Keratinocyte (primary cell): ENCODE data around the gene NF1. TPM values are rescaled to one million over a fixed set of nuclear protein-coding genes. Genes with fewer than 3 reads are reported as not detected.

Source experiments
- DNase-seq: peaks from one replicate; pipeline ENCODE4 v3.0.0-alpha.2; 2011; ENCODE audit warnings: low read depth, missing footprints, low spot score
- FAIRE-seq: peaks from 2 replicates; lab custom pipeline; 2011; peaks lifted over from hg19 to GRCh38; lab: Jason Lieb, UNC
- H2AFZ ChIP-seq: 2 replicates; pipeline ENCODE4 v1.6.0; 2012; ENCODE audit warnings: low read length, control low read depth, inconsistent platforms; ENCODE audit not compliant: control insufficient read depth
- H3K27ac ChIP-seq: 2 replicates; pipeline ENCODE4 v1.5.1; 2011; ENCODE audit warnings: low read length; ENCODE audit not compliant: control insufficient read depth, insufficient read depth
- H3K27me3 ChIP-seq: 3 replicates; pipeline ENCODE4 v1.6.0; 2011; ENCODE audit warnings: low read length; ENCODE audit not compliant: control insufficient read depth, insufficient read depth; ENCODE audit errors: extremely low read depth
- H3K36me3 ChIP-seq, 2 experiments: 2 replicates in 1 of 2; 3 replicates in 1 of 2; pipeline ENCODE4 v1.5.1; 2011; ENCODE audit warnings: low read length in 2 of 2, mild to moderate bottlenecking in 1 of 2; ENCODE audit not compliant: control insufficient read depth in 2 of 2, insufficient read depth in 2 of 2; ENCODE audit errors: extremely low read depth in 1 of 2
- H3K4me1 ChIP-seq: 3 replicates; pipeline ENCODE4 v1.5.1; 2011; ENCODE audit warnings: low read length; ENCODE audit not compliant: control insufficient read depth, insufficient read depth; ENCODE audit errors: extremely low read depth
- H3K4me2 ChIP-seq: 3 replicates; pipeline ENCODE4 v1.6.0; 2011; ENCODE audit warnings: low read depth, low read length; ENCODE audit not compliant: control insufficient read depth, insufficient read depth; ENCODE audit errors: extremely low read depth
- H3K4me3 ChIP-seq, 3 experiments: fragments of 200-600 bp in 1 of 3; sonication (generic) in 1 of 3; 2 replicates in 2 of 3; 3 replicates in 1 of 3; pipeline ENCODE4 v1.5.1; 2011 to 2016; ENCODE audit warnings: low read length in 3 of 3, mild to moderate bottlenecking in 3 of 3, control low read depth in 2 of 3, inconsistent platforms in 1 of 3, low read depth in 1 of 3, mixed read lengths in 1 of 3, mixed run types in 1 of 3, moderate library complexity in 1 of 3; ENCODE audit not compliant: control insufficient read depth in 2 of 3, insufficient read depth in 2 of 3; ENCODE audit errors: extremely low read depth in 1 of 3
- H3K79me2 ChIP-seq: 2 replicates; pipeline ENCODE4 v1.6.0; 2012; ENCODE audit warnings: low read length; ENCODE audit not compliant: control insufficient read depth, insufficient read depth
- H3K9ac ChIP-seq: 3 replicates; pipeline ENCODE4 v1.6.0; 2011; ENCODE audit warnings: low read length; ENCODE audit not compliant: control insufficient read depth, insufficient read depth; ENCODE audit errors: extremely low read depth
- H3K9me1 ChIP-seq: 3 replicates; pipeline ENCODE4 v1.6.0; 2011; ENCODE audit warnings: low read length; ENCODE audit not compliant: control insufficient read depth, insufficient read depth; ENCODE audit errors: extremely low read depth
- H3K9me3 ChIP-seq: 2 replicates; pipeline ENCODE4 v1.5.1; 2012; ENCODE audit warnings: low read depth, low read length; ENCODE audit not compliant: control insufficient read depth
- H4K20me1 ChIP-seq: 3 replicates; pipeline ENCODE4 v1.6.0; 2011; ENCODE audit warnings: low read length; ENCODE audit not compliant: control insufficient read depth, insufficient read depth; ENCODE audit errors: extremely low read depth
- CTCF ChIP-seq, 3 experiments: IDR thresholded peaks in 1 of 3; conservative IDR thresholded peaks in 1 of 3; optimal IDR thresholded peaks in 1 of 3; 2 replicates in 2 of 3; 3 replicates in 1 of 3; pipeline versions ENCODE3 to v1.5.1; 2011; ENCODE audit warnings: low read length in 3 of 3, mild to moderate bottlenecking in 3 of 3, moderate library complexity in 2 of 3, control low read depth in 1 of 3, inconsistent platforms in 1 of 3; ENCODE audit not compliant: insufficient read depth in 2 of 3; ENCODE audit errors: extremely low read depth in 1 of 3
- EZH2 ChIP-seq: IDR thresholded peaks from one replicate; pipeline ENCODE4 v1.6.1; 2012; ENCODE audit warnings: inconsistent platforms, mild to moderate bottlenecking, low read length, moderate library complexity
- dilution Hi-C: fragments of 300-500 bp; cut with MboI; formaldehyde crosslinking; loops from one replicate; pipeline ENCODE4 v1.7.0; 2020; ENCODE audit warnings: low sequenced_read_pairs; ENCODE audit not compliant: extremely low pct_ligation_motif_present
- polyA plus RNA-seq, 5 experiments: library from polyadenylated mRNA; depleted of rRNA in 3 of 5; stranded (reverse) in 3 of 5; stranded (forward) in 1 of 5; unstranded in 1 of 5; fragments of >200 nt; gene quantifications; 1 replicate in 1 of 5; 2 replicates in 3 of 5; 3 replicates in 1 of 5; pipeline versions ENCODE4 v1.2.1 to v1.2.3, GENCODE V29; 2011 to 2012; ENCODE audit warnings: missing spikeins in 2 of 5, low read depth in 1 of 5, low replicate concordance in 1 of 5

The NF1 gene
- polyA plus RNA-seq, 1 donor (not counting 4 experiments of a cell fraction or from before 2014, with no cell fraction given): 26.7 TPM

- Histone ChIP-seq H3K36me3 (no peaks in the 10 kb centered on the region), H3K4me1 (no peaks in the 10 kb centered on the region), H3K9me1 (no peaks in the 10 kb centered on the region), H3K9me3 (no peaks in the 10 kb centered on the region), H3K27me3 (peaks cover 35% of the 10 kb centered on the region), H2AFZ (no peak overlapping the region), H3K79me2 (no peaks in the 10 kb centered on the region), H3K4me2 (no peak overlapping the region), H4K20me1 (no peaks in the 10 kb centered on the region), H3K9ac (no peak overlapping the region), H3K27ac (no peak overlapping the region), H3K4me3 (no peak overlapping the region)
- TF ChIP-seq EZH2 (no peak), CTCF (optimal IDR thresholded peaks at IDR 0.05 in 1 of 3, IDR thresholded peaks at IDR 0.05 in 1 of 3, conservative IDR thresholded peaks at IDR 0.05 in 1 of 3; ENCODE audit: extremely low read depth in 1 of 3, insufficient read depth in 2 of 3, low read length in 3 of 3) (no peak)
- no peak for FAIRE-seq
- DNase-seq: no peak
- dilution Hi-C loops: no loop called here
Observed at GRCh38 chr17:31388351-31388750, 293.6 kb downstream of the NF1 start.

- Histone ChIP-seq H3K36me3 (no peaks in the 10 kb centered on the region), H4K20me1 (no peaks in the 10 kb centered on the region), H3K4me1 (no peaks in the 10 kb centered on the region), H3K4me2 (no peak overlapping the region), H3K79me2 (no peaks in the 10 kb centered on the region), H2AFZ (no peak overlapping the region), H3K27ac (no peak overlapping the region), H3K27me3 (peaks cover 39% of the 10 kb centered on the region), H3K9ac (no peak overlapping the region), H3K9me3 (no peaks in the 10 kb centered on the region), H3K4me3 (no peak overlapping the region), H3K9me1 (no peaks in the 10 kb centered on the region)
- dilution Hi-C loops: no loop called here
- TF ChIP-seq EZH2 (no peak), CTCF (optimal IDR thresholded peaks at IDR 0.05 in 1 of 3, IDR thresholded peaks at IDR 0.05 in 1 of 3, conservative IDR thresholded peaks at IDR 0.05 in 1 of 3; ENCODE audit: extremely low read depth in 1 of 3, insufficient read depth in 2 of 3, low read length in 3 of 3) (peak; percentile 60 to 73 (median 61))
- DNase-seq (no peak), FAIRE-seq (no peak)
Observed at GRCh38 chr17:31388770-31389656, 294.2 kb downstream of the NF1 start.
